HuH-7.5 (cell line): ENCODE measurements around the gene KLF14.
A peak's percentile ranks its signal among the peaks of the same experiment; 100 is the strongest.
"Not testable (repeated sequence)": the region's sequence is repeated elsewhere in the genome, so short reads cannot be mapped to it uniquely, and the experiment has no call there.

Experiments used
- DNase-seq: peaks from one replicate; pipeline ENCODE4 v3.0.0; 2011; ENCODE audit warnings: low spot score

The KLF14 gene

DNA sequence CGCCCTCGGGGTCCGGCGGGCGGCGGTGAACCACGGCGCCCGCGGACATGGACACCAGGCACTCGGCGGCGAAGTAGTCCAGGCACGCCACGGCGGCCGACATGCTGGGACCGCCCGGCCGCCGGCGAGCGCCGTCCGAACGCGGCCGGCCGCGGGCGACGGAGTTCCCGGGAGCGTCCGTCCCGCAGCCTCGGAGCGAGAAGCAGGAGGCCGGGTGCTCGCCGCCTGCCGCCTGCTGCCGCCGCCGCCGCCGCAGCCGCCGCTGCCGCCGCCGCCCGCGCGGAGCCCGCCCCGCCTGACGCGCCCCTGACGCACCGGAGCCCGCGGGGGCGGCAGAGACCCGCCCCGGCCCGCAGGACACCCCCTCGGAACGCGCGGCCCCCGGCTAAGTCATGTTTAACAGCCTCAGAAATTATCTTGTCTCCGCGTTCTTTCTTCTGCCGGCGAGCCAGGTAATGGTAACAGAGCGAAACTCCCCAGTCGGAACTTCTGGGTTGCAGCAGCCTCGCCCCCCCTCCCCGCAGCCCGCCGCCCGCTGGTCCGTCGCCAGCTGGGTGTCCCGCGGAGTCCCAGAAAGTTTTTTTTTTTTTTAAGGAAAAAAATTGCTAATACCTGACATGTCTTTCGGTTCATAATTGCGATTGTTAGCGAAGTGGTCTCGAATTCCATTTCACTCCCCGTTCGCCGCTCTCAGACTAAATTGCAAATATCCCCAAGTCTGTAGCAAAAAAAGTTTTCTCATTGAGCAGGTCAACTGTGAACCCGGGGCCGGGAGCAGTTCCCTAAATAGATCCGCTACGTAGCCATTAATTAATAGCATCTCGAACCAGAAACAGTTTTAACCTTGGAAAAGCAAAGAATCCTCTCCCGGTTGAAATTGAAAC lies at the start of gene KLF14:
Gene KLF14, minus strand, starts transcription at position 277 of the 884 bp plus-strand sequence. Its CDS starts 174 bp downstream, at position 103.
- peak; percentile 41 for DNase-seq

DNA sequence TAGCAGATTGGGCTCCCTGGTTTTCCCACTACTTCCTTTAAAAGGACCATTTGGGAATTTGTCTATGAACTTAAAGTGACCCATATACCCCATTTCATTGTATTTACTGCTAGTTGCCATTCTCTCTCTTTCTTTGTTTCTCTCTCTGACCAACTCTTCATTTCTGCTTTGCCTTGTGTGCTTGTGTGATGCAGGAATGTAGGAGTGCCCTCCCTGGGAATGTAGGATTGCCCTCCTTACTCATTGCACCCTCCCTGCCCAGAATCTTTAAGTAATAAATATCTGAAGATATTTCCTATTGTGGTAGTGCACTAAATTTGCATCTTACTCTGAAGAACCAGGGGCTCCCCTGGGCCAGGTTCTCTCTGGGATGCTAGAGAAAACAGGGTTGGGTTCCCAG lies 47.3 kb upstream of the KLF14 start:
- DNase-seq: no peak

DNA sequence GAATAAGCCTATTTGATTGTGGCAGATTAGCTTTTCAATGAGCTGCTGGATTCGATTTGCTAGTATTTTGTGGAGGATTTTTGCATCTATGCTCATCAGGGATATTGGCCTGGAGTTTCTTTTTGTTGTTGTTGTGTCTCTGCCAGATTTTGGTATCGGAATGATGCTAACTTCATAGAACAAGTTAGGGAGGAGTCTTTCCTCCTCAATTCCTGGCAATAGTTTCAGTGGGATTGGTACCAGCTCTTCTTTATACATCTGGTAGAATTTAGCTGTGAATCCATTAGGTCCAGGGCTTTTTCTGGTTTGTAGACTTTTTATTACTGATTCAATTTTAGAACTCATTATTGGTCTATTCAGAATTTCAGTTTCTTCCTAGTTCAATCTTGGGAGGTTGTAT lies 43.4 kb upstream of the KLF14 start:
- DNase-seq: no peak

DNA sequence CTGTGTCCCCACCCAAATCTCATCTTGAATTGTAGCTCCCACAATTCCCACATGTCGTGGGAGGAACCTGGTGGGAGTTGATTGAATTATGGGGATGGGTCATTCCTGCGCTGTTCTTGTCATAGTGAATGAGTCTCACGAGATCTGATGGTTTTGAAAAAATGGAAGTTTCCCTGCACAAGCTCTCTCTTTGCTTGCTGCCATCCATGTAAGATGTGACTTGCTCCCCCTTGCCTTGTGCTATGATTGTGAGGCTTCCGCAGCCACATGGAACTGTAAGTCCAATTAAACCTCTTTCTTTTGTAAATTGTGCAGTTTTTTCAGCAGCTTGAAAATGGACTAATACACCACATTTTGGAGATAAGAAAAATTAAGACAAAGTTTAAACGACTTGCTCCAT lies 38.4 kb upstream of the KLF14 start:
- not testable (repeated sequence) for DNase-seq

DNA sequence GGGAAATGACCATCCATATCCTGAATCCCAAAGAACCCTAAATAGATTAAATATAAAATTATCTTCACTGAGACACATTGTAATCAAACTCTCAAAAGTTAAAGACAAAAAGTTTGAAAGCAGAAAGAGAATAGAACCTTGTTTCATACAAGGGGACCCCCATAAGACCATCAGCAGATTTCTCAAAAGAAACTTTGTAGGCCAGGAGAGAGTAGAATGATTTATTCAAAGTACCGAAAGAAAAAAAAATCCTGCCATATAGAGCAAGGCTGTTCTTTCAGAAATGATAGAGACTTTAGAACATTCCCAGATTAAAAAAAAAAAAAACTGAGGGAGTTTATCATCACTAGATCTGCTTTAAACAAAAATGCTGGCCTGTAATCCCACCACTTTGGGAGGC lies 34.8 kb upstream of the KLF14 start:
- DNase-seq: no peak

DNA sequence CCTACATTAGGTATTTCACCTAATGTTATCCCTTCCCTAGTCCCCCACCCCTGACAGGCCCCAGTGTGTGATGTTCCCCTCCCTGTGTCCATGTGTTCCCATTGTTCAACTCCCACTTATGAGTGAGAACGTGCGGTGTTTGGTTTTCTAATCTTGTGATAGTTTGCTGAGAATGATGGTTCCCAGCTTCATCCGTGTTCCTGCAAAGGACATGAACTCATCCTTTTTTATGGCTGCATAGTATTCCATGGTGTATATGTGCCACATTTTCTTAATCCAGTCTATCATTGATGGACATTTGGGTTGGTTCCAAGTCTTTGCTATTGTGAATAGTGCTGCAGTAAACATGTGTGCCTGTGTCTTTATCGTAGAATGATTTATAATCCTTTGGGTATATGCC lies 30.6 kb upstream of the KLF14 start:
- DNase-seq: not testable (repeated sequence)

DNA sequence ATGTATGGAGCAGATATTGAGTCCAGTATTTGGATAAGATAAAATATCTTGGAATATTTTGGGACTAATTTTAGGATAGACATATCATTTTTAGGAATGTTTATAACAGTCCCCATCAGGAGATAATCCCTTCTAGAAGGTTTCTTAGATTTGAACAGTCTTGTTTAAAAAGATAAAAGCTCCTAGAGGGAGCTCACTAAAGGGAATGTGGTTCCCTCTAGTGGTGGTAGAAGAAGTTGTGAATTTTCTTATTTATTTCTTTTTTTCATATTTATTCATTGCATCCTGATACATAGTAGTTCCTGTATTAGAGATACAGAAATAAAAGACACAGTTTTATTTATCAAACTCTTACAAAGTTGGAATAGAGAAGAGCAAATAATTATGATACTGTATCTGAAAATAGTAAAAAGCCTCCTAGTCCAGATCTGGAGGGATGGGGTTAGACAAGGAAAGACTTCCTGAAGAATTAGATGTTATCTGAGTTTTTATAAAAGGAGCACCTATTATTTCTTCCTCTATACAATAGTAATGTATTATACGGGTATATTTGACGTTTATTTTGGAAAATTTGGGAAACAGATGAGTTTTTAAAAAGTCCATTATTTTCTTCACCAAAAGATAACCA lies 24.5 kb upstream of the KLF14 start:
- no peak for DNase-seq

DNA sequence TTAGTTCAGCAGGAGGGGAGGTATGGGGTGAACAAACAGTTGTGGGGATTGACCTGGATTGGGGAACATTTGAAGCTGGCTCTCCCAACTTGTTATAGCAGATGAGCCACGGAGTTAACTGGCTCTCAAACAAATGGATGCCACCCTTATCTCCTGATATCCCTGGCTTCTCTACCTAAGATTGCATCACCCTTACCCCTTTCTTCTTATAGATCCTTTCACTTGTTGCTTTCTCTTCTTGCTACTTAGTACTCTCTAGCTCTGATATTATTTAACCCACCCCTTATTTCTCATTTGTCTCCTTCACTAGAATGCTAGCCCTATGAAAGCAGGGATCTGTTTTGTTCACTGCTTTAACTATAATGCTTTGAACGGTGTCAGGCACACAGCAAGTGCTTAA lies 22.3 kb upstream of the KLF14 start:
- DNase-seq: no peak

DNA sequence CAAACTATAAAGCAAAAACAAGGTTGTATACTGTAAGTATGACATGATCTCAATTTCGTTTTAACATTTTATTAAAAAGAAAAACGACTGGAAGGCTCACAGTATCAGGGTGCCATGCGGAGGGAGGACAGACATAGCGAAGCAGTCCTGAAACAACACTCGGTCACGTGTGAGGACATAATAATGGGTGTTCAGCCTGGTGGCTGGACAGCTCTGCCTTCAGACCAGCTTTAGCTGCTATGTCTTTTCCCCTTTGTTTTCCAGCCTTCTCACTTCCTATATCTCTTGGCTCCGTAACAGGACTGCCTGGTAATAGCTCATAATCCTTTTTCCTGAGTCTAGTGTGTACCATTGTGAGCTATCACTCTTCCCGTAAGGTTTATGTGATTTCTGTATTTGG lies 18.4 kb upstream of the KLF14 start:
- DNase-seq: no peak

DNA sequence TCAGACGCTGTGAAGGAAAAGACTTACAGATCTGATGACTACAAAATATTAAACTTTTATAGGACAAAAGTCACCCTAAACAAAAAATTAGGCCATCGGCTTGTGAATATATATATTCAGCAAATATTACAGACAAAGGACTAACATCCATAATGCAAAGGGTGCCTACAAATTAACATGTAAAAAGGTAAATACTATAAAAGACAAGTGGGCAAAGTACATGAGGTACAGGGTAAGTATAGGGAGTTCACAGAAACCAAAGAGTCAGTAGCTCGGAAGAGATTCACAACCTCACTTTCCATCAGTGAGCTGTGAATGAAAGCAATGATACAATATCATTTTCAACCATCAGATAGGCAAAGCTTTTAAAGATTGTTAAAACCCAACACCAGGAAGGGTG lies 16.7 kb upstream of the KLF14 start:
- no peak for DNase-seq

DNA sequence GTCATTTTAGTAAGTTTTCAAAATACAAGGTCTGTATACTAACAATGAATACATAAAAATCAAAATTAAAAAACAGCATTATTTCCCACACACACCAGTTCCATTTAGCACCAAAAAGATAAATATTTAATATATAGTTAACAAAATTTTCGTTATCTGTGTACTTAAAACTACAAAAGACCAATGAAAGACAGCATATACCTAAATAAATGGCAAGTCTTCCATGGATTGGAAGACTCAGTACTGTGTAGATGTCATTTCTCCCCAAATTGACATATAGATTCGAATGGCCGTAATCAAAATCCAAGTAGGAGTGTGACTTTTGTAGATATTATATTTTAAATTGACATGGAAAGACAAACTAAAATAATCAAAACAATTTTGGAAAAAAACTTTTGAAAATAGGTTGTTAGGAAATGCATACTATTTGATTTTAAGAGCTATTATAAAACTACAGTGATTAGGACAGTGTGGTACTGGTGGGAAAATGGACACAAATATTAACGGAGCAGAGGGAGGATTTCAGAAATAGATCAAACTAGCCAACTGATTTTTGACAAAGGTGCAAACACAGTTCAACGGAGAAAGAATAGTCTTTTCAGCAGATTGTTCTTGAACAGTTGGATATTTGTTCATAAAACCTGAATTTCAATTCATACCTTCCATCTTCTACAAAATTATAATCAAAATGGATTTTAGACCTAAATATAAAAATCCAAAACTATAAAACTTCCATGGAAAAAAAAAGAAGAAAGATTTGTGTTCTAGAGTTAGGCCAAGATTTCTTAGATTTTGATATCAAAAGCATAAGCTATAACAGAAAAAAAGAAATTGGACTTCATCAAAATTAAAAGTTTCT lies 14.8 kb upstream of the KLF14 start:
- DNase-seq: no peak

DNA sequence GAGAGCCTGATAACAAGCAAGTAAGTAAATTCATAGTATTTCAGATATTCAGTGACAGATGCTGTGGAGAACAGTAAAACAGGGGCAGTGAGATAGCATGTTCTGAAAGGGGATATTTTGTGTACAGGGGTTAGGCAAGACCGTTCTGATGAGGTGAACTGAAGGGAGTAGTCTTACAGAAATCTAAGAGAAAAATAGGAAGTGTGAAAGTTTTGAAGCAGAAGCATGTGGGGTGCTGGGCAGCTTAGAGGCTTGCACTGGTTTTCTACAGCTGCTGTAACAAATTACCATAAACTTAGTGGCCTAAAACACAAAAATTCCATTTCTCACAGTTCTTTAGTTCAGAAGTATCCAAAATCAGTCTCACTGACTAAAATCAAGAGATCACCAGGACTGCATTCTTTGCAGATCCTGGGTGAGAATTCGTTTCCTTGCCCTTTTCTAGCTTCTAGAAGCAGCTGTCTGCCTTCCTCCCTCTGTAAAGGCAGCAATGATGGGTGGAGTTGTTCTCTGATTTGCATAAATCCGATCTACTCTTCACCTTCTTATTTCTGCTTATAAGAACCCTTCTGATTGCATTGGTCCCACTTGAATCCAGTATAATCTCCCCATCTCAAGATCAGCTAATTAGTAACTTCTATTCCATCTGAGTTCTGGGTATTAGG lies 7.5 kb upstream of the KLF14 start:
- DNase-seq: no peak

DNA sequence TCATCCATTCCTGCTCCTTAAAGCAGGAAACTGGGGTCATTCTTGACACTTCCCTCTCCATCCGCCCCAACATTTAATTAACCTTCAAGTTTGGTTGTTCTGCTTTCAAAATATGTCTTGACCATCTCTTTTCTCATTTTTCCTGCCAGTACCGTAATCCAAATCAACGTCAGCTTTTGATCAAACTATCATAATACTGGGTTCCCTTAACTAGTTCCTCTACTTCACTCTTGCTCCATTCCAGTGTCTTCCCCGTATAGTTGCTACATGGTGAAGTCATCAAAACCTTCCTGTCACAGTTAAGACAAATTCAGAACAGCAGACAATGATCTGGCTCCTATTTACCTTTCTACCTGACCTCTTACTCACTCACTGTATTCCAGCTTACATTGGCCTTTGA lies 6.6 kb upstream of the KLF14 start:
- DNase-seq: no peak

DNA sequence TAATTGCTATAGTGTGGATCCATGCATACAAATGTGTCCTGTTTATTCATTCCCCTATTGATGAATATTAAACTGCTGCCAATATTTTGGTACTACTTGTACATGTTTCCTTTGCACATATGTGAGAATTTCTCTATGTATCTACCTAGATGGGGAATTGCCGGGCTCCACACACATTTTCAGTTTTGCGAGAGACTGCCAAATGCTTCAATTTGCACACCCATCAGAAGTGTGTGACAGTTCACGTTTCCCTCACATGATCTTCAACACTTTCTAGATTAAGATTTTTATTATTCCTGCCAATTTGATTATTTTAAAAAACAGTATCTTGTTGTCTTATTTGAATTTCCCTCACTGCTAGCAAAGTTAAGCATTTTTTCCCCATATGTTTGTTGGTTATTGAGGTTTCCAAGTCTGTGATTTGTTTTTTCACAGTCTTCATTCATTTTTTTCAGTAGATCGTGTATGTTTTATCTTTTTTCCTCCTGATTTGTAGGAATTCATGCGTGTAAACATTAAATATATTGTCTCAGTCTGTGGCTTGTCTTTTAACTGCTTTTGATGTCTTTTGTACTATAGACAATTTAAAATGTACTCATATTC lies 2.4 kb upstream of the KLF14 start:
- no peak for DNase-seq

DNA sequence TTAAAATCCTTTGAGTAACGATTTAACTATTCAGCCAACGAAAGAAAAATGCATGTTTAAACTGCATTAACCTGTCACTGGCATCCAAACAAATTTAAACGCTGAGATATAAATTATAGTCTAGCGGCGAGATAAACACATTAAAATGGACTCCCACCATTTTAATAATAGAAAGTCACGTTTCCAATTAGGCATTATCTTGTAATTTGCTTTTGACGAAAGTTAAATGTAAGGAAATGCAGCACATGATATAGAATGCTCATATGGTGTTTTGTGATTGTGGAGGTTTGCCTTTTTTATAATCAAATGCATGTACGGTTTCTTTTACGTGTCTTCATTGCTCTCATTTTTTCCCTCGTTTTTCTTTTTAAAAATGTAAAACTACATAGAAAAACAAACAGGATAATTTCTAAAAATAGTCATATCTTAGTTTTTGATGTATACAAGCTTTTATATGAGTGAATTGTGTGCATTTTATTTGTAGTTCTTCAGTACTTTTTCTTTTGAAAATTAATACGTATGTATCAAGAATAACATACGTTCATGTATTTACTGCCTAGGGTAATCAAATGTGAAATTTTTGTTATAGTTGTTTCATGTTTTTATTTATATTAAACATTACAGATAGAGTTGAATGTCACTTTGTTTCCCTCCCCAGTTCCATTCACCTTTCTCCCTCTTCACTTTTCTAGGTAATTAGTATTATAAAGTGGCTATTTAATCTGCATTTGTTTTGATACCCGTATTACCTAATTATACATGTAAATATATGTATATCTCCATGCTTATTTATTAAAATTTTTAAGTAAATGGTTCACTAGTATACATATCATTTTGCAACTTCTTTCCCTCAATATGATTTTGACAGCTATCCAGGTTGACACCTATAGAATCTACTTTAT lies 1.1 kb upstream of the KLF14 start:
- no peak for DNase-seq

DNA sequence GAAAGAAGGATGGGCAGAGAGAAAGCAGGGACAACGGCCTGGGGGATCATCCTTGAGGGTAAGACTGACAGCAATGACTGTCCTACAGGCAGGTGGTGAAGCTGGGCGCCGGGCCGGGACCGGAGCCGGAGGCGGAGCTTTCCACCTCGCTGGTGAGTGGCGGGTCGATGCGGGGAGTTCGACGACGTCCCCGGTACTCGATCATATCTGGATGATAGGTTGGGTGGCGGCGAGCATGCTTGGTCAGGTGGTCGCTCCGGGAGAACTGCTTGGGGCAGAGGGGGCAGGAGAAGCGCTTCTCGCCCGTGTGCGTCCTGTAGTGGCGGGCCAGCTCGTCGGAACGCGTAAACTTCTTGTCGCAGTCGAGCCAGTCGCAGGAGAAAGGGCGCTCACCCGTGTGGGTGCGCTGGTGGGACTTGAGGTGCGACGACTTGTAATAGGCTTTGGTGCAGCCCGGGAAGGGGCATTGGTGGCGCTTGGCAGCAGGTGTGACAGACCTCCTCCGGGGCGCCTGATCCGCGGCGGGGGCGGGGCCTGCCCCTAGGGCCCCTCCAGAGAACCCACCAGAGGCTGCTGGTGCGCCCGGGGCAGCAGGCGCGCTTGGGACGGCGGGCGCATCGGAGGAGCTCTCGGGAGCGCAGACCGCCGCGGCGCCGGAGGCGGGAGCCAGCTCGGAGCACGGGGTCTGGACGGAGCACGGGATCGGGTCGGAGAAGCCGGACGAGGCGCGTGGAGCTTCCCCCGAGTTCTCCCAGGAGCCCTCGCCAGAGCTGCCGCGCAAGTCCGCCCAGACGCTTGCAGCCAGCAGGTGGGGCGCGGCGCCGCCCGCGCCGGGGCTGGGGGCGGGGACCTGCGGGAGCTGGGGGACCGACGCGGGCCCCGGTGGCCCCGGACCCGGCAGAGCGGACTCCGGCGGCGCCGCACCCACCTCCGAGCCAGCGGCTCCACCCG lies 752 bp downstream of the KLF14 start:
- DNase-seq: peak; percentile 59

DNA sequence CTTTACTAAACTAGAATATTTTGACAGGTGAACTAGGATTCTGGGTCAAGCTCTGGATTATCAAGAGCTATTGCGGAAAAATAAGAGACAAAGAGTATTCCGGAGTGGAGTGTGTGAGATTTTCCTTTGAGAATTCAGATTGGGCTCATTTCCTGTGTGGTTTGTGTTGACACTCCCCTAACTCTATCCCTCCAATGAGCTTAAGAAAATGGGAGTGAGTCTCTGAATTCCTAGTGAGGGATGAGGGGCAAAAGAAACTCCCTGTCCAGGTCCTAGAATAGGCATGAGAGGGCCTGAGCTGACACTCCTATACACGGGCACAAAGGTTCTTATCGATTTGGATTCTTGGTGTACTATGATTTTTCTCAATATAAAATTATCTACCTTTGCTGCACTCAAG lies 10.2 kb downstream of the KLF14 start:
- DNase-seq: no peak

DNA sequence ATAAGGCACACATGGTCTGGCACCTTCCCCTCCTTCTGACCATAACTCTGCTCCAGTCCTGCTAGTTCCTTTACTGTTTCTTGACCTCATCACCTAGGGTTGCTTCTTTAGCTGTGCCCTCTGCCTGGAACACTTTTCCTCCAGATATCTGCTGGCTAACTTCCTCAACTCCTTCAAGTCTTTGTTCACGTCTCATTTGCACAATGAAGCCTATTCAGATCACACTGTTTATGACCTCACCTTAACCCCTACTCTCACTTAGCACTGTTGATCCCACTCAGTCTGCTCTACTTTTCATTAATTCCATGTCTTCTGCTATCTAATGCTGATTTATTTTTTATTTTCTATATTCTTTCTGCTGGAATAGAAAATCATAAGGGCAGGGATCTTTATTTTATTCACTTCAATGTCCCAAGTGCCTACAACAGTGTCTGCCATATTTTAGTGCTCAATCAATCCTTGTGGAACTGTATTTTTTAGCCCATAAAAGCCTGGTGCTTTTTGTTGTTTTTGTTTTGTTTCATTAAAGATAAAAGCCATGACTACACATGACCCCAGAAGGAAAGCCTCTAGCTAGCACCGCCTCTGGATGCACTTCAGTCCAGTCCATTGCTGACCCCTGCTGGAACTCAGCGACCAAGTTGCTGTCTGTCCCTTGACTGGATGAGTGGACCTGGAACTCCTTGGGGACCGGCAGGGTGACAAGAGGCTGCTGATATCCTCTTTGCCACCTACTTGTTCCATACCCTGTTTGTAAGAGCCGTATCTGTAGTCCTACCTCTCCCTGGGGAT lies 12.3 kb downstream of the KLF14 start:
- peak; percentile 18 for DNase-seq

DNA sequence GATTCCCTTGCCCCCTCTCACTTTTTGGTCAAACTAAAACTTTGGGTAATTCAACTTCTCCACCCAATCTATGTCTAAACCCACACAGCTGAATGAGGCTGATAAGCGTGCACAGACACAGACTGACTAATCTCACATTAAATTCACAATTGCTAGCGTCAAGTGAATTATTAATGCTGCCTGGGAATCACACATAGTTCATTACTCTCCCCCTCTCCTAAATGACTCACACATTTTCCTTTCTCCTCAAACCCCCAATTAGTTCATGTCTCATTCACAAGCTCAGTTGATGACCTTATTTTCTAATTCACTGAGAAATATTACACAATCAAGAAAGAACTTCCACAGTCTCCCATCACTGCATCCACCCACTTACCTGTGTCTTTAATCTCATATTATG lies 14.5 kb downstream of the KLF14 start:
- no peak for DNase-seq
